Psoas muscle (tissue), 8 donors: ENCODE results near the gene IGF1R. TPM values are rescaled to one million over a fixed set of nuclear protein-coding genes. Genes with fewer than 3 reads are reported as not detected.

Source experiments
- ATAC-seq, 4 donors: fragments of 200-7000 bp; cut with Tn5 transposase; one replicate each; pipeline ENCODE4 v1.9.1; 2020; ENCODE audit warnings: moderate library complexity in 3 of 4, mild to moderate bottlenecking in 2 of 4
- DNase-seq, 2 donors: peaks; one replicate each; pipeline ENCODE4 v3.0.0-alpha.2; 2020
- H3K27ac ChIP-seq: fragments of 200-600 bp; one replicate; pipeline ENCODE4 v1.8.0; 2022
- H3K27me3 ChIP-seq, 3 donors: fragments of 200-600 bp in 1 of 3; one replicate each; pipeline versions ENCODE4 v1.6.1 to v1.8.0; 2013 to 2022; ENCODE audit warnings: low read length in 2 of 3, mild to moderate bottlenecking in 2 of 3, moderate library complexity in 1 of 3; ENCODE audit not compliant: insufficient read depth in 3 of 3
- H3K36me3 ChIP-seq, 2 donors: fragments of 200-600 bp in 1 of 2; one replicate each; pipeline versions ENCODE4 v1.6.1 to v1.8.0; 2013 to 2022; ENCODE audit warnings: low read depth in 1 of 2, mild to moderate bottlenecking in 1 of 2, moderate library complexity in 1 of 2; ENCODE audit not compliant: insufficient read depth in 1 of 2
- H3K4me1 ChIP-seq: fragments of 200-600 bp; one replicate; pipeline ENCODE4 v1.8.0; 2022
- H3K4me3 ChIP-seq: fragments of 200-600 bp; one replicate; pipeline ENCODE4 v1.8.0; 2022; ENCODE audit warnings: mild to moderate bottlenecking
- H3K9me3 ChIP-seq: fragments of 200-600 bp; one replicate; pipeline ENCODE4 v1.8.0; 2022
- WGBS, 3 donors: extraction: QIAGEN DNeasy Blood & Tissue Kit; methylation state at CpG; one replicate each; pipeline versions ENCODE4 v1.1.6 to v1.1.7; 2013; 5-methylcytosine and 5-hydroxymethylcytosine counted together
- intact Hi-C, 2 donors: fragments of 100-400 bp; cut with DNase I; formaldehyde crosslinking; loops; one replicate each; pipeline versions ENCODE4 v1.11.0 to v1.14.2; 2022
- polyA plus RNA-seq, 3 donors: library from polyadenylated mRNA; stranded (reverse); fragments of 200-250 nt; gene quantifications; one replicate each; pipeline ENCODE4 v1.2.3, GENCODE V29; 2013
- total RNA-seq, 4 donors: library from RNA; stranded (reverse); fragmentation: NEBNext Ultra II Directional in 2 of 4; extraction: Animal tissue kit (Norgen Biotek cat#: 25700) in 2 of 4; gene quantifications; one replicate each; pipeline versions ENCODE4 v1.2.1 to v1.2.4, GENCODE V29; 2021 to 2023
- TF ChIP-seq, protein P1 (sequence below): fragments of 200-600 bp; IDR thresholded peaks from one replicate; pipeline ENCODE4 v1.8.0; 2022; ENCODE audit warnings: antibody characterized with exemption
- donor health status: healthy with polysubstance abuse.
- donor health status: DM: no; HTN: no; CAD: no; lungs with moderate emphysema.
- donor health status: Bipolar disorder and iron deficiency.
- donor health status: healthy.
- donor health status: DM: yes; HTN: yes; CAD: no.
- donor health status: DM: no; HTN: no; CAD: no.
- donor health status: DM: no; HTN: no; CAD: no.
- donor health status: DM: yes; HTN: yes; CAD: no.

Gene IGF1R
- total and polyA plus RNA-seq, 7 donors = 2.1 to 20.4 (median 12.0) TPM

DNA sequence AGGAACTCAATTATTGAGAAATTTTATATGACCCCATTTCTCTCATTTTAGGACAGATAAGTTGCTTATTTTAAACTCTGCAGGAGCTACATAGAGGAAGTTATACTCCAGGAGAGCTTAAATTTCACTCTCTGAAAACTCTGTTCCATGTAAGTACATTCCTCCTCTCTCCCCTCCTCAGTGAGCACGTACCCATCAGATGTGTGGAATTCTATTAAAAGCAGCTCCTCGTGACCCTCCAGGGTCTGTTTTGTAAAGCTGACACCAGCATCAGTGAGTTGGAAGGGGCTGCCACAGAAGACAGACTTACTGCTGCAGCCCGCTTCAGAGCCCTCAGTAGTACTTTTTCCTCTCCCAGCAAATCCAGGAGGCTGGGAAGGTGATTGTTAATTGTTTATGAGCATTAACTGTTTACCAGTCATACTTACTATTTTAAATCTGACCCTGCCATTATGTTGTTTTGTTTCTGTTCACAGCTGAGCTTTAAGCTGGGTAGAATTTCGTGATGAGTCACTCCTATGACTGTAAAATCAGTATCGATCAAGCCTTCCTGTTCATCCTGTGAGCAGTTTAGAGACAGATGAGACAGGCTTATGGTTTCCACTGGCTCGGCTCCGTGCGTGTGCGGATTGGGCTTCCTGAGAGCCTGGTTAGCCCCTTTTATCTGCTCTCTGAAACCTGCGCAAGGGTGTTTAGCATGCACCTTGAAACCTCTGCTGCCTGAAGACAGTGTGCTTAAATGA, 20.4 kb downstream of the IGF1R start:
- DNase-seq (no peak), ATAC-seq (peak; percentile 31 to 68 (median 57))
- no peaks in the 10 kb centered on the region for H3K27me3 ChIP-seq
- peak overlapping the region; percentile 67 for H3K27ac ChIP-seq
- no peaks in the 10 kb centered on the region for H3K9me3 ChIP-seq
- TF ChIP-seq, protein P1, sequence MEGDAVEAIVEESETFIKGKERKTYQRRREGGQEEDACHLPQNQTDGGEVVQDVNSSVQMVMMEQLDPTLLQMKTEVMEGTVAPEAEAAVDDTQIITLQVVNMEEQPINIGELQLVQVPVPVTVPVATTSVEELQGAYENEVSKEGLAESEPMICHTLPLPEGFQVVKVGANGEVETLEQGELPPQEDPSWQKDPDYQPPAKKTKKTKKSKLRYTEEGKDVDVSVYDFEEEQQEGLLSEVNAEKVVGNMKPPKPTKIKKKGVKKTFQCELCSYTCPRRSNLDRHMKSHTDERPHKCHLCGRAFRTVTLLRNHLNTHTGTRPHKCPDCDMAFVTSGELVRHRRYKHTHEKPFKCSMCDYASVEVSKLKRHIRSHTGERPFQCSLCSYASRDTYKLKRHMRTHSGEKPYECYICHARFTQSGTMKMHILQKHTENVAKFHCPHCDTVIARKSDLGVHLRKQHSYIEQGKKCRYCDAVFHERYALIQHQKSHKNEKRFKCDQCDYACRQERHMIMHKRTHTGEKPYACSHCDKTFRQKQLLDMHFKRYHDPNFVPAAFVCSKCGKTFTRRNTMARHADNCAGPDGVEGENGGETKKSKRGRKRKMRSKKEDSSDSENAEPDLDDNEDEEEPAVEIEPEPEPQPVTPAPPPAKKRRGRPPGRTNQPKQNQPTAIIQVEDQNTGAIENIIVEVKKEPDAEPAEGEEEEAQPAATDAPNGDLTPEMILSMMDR = no peak
- H3K36me3 ChIP-seq = no peaks in the 10 kb centered on the region
- H3K4me3 ChIP-seq = peak overlapping the region; percentile 13
- H3K4me1 ChIP-seq = peaks cover 43% of the 10 kb centered on the region
- 34 to 59% (median 37%) methylated on average over 10 of the region's 10 CpGs for WGBS, 3 donors
- intact Hi-C loops = no loop called here

DNA sequence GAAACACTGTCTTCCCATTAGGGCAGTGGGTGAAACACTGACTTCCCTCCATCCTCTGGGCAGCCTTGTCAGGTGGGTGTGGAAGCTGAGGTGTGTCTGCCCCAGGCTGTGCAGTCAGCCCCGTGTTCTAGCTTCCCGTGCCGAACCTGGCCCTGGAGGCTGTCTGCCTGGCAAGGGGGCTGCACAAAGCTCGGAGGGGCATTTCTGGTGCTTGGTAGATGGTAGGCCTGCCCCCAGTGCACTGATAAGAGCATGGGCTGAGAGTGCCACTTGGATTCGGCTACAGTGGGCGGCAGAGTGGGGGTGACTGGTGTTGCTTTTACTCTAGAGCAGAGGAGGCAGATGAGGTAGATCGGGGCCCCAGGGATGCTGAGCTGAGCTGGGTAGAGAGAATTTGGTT, 21.3 kb downstream of the IGF1R start:
- no peaks in the 10 kb centered on the region for H3K9me3 ChIP-seq
- WGBS, 3 donors = 94 to 95% (median 94%) methylated on average over 7 of the region's 7 CpGs
- peaks cover 51% of the 10 kb centered on the region for H3K4me1 ChIP-seq
- no peaks in the 10 kb centered on the region for H3K36me3 ChIP-seq
- no peak overlapping the region for H3K4me3 ChIP-seq
- peak overlapping the region; percentile 67 for H3K27ac ChIP-seq
- DNase-seq (no peak), ATAC-seq (no peak)
- no peaks in the 10 kb centered on the region for H3K27me3 ChIP-seq
- intact Hi-C loops = no loop called here
- TF ChIP-seq, protein P1 = no peak

DNA sequence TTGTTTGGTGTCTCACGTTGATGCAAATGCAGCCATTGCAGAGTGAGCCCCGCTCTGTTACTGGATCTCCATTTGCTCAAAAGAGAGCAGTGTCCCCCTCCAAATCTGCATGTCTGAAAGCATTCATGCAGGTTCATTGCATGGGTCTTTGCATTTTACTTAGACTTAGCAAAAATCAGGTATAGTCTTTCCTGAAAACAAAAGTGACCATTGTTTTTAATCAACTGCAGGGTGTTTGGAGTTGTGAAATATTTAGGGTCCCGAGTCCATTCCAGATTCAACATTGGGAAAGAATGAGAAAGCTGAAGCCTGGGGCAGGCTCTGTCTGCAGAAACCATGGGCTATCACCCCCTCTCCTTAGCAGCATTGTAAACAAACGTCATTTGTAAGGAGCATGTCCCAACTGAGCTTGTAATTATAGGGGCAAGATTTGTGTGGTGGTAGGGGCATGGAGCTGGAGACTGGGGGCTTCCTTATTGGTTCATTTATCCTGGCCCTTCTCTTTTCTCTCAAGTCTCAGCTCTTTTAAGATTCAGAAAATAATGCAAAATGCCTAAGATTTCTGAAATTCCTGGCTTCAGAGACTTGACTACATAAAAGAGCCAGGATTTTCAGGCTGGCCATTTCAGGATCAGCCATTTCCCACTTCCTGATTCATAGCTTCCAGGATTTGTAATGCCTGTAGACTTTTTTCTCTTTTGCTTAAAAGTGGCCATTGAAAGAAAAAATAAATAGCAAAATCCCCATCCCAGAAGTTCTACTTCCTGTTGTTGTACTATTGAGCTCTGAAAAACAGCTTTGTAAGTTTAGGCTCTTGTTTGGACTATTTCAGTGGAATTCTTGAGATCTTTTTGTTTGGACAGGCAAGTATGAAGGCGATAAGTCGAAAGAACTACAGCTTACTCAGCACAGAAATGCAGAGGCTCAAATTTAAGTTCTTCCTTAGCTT, 23.0 kb downstream of the IGF1R start:
- H3K4me1 ChIP-seq = peaks cover 53% of the 10 kb centered on the region
- ATAC-seq = no peak

DNA sequence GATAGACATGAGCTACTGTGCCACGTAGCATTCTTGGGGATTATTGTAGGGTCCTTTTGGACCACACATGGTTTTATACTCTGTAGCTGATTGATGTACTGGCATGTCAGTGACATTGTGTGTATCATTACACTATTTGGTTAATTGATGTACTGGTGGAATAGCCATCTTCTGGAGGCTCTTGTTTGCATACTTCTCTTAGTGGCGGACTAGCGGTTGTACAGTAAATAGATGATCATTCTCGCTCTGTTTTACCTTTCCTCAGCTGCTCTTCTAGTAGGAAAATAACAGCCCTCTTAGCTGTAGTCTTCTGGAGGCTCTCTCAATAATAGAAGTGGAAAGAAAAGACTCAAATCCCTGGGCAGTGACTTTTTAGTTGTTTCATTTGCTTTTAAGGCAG, 24.8 kb downstream of the IGF1R start:
- H3K4me1 ChIP-seq = peaks cover 52% of the 10 kb centered on the region
- ATAC-seq (no peak), DNase-seq (no peak)
- H3K36me3 ChIP-seq = no peaks in the 10 kb centered on the region
- WGBS, 3 donors = 96 to 98% (median 97%) methylated on average over 4 of the region's 4 CpGs
- no peak overlapping the region for H3K27ac ChIP-seq
- intact Hi-C loops = no loop called here
- H3K9me3 ChIP-seq = no peaks in the 10 kb centered on the region
- TF ChIP-seq, protein P1 = no peak
- no peaks in the 10 kb centered on the region for H3K27me3 ChIP-seq
- H3K4me3 ChIP-seq = no peak overlapping the region

More for the DNA sequence above, 23.0 kb downstream of the IGF1R start:
- DNase-seq = no peak
- no peaks in the 10 kb centered on the region for H3K36me3 ChIP-seq
- peak overlapping the region; percentile 47 for H3K27ac ChIP-seq
- H3K27me3 ChIP-seq = no peaks in the 10 kb centered on the region
- H3K4me3 ChIP-seq = no peak overlapping the region
- TF ChIP-seq, protein P1 = no peak
- intact Hi-C loops = no loop called here
- WGBS, 3 donors = 49 to 60% (median 53%) methylated on average over 6 of the region's 6 CpGs
- no peaks in the 10 kb centered on the region for H3K9me3 ChIP-seq
